Stimulated activated CD4-positive, alpha-beta T cell treated with anti-CD3 and anti-CD28 coated beads, Interleukin-15, amount 100 ng/mL, for 1 hour (primary cell): ENCODE results near the gene CD46.

Experiments used
- DNase-seq, 2 donors: peaks; one replicate each; pipeline ENCODE4 v3.0.0-alpha.2; 2020; ENCODE audit warnings: low read depth in 1 of 2, low spot score in 1 of 2

The CD46 gene

DNA sequence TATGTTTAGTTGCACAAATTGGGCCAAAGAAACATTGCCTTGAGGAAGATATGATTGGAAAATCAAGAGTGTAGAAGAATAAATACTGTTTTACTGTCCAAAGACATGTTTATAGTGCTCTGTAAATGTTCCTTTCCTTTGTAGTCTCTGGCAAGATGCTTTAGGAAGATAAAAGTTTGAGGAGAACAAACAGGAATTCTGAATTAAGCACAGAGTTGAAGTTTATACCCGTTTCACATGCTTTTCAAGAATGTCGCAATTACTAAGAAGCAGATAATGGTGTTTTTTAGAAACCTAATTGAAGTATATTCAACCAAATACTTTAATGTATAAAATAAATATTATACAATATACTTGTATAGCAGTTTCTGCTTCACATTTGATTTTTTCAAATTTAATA is 43.0 kb downstream of the CD46 start:
- DNase-seq, result no peak

GRCh38 chr1:207797229-207797973 is 45.5 kb downstream of the CD46 start:
- DNase-seq, result peak; percentile 43 to 58

DNA sequence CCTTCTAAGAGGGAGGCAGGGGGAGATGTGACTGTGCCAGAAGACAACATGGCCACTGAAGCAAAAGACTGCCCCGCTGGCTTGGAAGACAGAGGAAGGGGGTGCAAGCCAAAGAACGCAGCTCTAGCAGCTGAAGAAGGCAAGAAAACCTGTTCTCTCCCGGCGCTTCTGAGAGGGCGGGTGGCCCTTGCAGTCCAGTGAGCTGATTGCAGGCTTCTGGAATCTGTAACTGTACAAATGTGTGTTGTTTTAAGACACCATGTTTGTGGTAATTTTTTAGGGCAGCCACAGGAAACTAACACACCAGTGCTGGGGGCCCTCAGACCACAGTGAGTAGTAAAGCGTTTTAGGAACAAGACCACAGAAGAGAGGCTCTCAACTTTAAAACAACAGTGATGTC is 47.0 kb downstream of the CD46 start:
- no peak for DNase-seq

- DNase-seq, result no peak
Observed at GRCh38 chr1:207799989-207800648, 48.3 kb downstream of the CD46 start.

DNA sequence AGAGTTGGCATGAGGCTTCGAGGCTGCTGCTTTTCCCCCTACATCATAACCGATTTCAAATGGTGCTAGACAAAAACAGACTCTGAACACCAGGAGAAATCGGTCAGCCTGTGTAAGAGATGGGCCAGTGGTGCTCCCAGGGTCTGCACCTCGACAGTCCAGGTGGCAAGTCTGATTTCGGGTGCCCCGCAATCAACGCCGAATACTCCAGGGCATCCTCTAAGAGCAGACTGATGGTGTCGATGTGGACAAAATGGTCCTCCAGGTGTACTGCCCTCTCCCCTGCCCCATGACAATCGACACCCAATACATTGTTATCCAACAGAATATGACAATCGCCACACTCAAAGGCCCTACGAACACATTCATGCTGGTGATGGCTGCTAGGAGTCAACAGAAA is 50.0 kb downstream of the CD46 start:
- DNase-seq, result no peak

GRCh38 chr1:207803678-207804077 is 51.8 kb downstream of the CD46 start:
- no peak for DNase-seq

DNA sequence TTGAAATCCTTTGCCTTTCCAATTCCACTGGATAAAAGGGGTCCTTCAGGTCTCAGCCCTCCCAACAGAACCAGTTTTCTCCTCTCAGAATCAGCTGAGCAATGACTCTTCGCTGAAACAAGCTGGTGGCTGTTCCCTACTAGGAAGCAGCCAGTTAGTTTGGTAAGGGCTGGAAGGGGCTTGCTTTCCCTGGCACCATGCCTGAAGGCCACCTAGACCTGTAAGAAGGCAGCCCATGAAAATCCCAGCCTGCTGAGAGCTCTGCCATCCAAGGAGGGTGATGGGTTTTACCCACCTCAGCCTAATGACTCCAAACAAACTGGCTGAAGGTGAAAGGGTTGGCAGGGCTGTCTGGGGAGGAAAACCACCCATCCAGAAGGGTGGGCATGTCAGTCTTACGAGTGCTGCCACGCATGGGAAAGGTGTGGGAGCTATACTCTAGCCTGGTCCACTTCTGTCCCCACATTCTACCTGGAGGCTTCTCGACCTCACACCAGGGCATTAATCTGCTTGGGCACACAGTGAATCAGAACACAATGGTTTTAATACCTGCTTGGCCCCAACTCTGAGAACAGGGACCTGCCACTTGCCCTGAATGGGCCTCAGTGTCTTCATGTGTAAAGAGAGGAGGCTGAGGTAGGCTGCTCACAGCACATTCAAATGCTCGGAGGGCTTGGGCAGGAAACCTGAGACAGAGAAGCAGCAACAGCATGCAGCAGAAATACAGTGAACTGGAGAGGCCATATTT is 53.0 kb downstream of the CD46 start:
- no peak for DNase-seq

DNA sequence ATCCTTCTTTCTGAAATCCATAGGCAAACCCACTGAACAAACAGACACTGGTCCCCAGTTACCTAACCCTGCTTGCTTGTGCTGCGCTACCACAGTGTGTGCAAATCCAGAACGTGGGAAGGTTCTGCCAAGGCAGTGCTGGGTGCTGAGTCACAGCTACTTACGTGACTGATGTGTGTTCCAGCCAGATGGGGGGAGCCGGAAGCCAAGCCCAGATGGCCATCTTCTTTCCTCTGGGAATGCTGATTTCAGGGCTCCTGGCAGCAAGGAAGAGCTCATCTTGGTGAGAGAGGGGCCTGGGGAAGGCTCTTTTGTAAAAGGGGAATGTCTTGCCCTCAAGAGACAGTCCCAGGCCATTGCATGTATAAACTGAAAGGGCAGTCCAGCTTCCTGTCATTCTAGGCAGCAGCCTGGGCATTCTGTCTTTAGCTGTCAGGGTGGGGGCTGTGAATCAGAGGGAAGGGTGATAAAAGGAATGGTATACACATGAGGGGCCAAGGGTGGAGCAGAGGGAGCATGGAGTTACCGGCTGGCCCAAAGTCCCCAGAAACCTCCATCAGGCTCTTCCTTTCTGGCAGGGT is 54.1 kb downstream of the CD46 start:
- DNase-seq, result no peak

DNA sequence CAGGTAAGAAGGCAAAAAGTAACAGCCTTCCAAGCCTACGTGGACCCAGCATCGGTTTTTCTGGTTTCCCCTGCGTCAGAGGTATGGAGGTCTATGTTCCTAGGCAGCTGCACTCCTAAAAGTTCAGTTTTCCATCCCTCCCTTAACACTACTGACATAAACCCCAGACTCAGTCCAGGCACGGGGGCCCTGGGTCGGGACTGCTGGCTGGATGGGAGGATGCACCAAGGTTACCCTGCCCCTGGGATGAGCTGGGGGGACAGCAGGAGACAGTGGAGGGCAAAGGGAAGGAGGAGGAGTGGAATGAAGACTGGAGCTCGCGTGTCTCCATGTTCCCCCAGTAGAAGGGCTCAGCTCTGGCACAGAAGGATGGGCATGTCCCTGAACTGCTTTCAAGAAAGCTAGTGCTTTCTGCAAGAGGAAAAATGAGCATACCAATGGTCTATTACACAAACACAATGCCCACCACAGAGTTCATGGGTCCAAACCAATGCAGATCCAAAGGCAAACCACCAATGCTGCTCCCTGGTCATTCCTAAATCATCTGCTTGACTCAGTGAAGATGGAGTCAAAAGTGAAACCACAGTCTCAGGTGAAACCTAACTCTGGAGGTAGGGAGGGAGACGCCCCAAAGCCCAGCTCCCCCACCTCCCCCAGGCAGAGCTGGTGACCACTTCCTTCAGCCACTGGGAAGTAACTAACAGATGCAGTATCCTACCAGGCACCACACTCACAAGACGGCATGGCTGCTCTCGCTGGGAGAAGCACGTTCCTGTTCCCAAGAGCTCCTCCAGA is 54.9 kb downstream of the CD46 start:
- no peak for DNase-seq

DNA sequence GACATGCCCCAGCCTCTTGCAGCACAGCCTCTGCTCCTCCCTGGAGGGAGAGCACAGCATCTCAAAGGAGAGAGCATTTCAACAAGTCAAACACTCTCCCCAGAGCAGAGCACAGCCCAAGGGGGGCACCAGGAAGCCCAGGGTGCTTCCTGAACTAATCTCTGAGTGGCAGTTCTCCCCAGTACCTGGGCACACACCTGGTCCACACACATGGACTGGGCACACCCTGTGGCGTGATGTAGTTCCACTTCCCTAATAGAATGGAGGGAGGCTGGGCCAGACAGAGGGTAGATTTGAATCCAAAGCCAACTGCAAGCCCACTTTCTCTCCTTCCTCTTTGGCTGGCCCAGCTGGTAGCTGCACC is 55.5 kb downstream of the CD46 start:
- DNase-seq, result no peak

DNA sequence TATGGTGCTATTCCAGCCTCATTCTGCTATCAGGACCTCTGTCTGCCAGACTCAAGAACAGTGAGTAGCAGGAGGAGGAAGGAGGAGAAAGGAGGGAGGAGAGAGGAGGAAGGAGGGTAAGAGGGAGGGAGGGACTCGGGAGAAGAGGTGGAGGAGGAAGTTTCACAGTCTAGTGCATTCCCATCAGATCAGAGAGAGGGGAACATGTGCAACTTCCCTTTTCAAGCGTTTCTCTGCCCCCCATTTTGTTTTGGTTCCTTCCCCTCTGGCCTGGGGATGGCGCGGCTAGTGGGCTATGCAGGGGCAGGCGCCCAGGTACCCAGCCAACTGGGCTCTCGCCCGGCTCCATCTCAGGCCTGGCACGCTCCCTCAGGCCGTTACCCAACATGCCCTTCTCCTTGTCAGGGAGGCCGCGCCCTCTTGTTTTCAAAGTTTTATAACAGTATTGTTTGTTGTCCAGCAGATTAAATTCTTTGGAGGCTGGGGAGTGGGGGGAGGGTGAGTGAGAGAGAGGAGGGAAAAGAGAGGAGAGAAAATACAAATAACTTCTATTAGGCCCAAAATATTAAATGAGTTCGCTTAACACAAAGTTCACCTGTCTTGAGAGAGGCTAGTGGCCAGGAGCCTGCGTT is 56.0 kb downstream of the CD46 start:
- DNase-seq, result no peak

- no peak for DNase-seq
Observed at GRCh38 chr1:207808322-207808705, 56.5 kb downstream of the CD46 start.

DNA sequence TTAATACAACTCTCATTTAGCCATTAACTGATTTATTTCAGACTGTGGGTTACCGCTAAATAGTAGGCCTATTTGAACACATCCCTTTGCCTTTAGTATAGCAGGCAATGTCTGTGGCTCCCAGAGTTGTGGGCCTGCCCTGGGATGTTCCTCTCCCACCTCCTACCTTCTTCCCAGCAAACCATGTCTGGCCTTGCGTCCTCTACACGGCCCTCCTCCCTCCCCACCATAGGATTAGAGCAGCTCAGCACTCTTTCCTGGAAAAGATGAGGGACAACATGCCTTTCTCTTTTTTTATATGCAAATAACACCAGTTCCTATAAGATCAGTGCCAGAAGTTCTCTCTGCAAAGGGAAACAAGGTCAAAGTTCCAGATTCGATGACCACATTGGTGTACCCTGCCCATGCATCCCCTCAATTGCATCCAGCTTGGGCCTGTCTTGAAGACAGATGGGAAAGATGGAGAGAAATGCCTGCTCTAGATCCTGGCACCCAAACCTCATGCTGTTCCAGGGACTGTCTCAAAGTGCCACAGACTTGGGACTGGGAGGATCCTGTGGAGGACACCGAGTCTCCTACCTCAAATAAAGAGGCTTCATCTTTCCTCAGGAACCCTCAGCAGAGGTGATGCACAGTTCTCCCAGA is 57.2 kb downstream of the CD46 start:
- DNase-seq, result no peak

DNA sequence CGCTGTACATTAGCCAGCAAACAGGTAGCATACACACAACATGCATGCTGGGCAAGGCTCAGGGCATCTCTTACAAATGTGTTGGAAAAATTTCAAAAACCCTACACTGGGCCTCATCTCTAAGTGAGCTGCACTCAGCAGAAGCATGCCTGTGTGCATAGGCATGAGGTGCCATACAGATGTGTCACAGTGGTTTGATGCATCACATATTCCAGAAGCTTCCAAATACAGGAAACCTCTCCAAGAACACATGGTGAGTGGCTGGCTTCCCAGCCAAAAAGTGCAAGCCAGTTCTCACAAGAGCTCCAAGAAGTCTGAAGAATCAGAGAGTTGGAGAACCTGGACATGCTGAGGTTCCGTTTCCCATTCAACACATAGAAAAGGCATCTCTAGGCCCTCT is 58.3 kb downstream of the CD46 start:
- DNase-seq, result no peak

DNA sequence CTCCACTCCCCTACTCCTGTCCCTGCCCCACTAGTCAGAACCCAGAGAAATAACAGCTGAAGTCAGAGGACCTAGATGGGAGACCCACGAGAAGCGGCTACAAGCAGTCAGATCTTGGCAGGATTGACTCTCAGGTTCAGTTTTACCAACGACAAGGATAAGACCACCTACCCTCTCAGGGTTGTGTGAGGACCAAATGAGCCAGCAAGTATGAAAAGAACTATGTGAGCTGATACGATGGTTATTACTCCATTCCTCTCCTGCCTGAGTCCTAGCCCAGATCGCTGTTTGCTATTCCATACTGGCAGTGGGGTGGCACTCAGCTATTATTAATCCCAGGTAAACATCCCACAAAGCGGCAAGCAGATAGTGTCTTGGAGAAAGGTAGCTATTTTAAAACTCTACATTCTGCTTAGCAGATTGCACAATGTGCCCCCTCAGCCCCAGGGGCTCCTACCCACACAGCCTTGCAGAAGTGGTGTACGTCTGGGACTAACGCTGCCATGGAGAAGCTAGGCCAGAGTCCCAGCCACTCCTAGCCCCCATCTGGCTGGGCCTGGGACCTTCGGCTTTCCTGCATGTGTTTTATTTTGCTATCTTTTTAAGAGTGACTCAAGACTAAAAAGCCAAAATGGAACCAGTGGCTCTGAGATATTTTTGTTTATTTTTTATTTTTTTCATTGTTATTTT is 58.9 kb downstream of the CD46 start:
- DNase-seq, result no peak

GRCh38 chr1:207811319-207811718 is 59.5 kb downstream of the CD46 start:
- DNase-seq, result no peak

- no peak for DNase-seq
Observed at GRCh38 chr1:207811920-207812720, 60.3 kb downstream of the CD46 start.

GRCh38 chr1:207812778-207813511 is 61.1 kb downstream of the CD46 start:
- no peak for DNase-seq
